OCI-LY7 (cell line): ENCODE data around the gene PDZD7.

Experiments used
- EZH2phosphoT487 ChIP-seq: fragments of 200-600 bp; sonication (generic); IDR thresholded peaks from 2 replicates; pipeline ENCODE4 v1.6.1; 2018; ENCODE audit warnings: low read depth, borderline replicate concordance, mild to moderate bottlenecking, mixed run types, antibody characterized with exemption, low read length, moderate library complexity, mixed read lengths
- TF ChIP-seq, protein P1 (sequence below): fragments of 200-600 bp; sonication (generic); conservative IDR thresholded peaks from 2 replicates; pipeline ENCODE4 v1.5.1; 2014; ENCODE audit warnings: mild to moderate bottlenecking, antibody characterized with exemption, low read length, moderate library complexity, mixed read lengths

DNA sequence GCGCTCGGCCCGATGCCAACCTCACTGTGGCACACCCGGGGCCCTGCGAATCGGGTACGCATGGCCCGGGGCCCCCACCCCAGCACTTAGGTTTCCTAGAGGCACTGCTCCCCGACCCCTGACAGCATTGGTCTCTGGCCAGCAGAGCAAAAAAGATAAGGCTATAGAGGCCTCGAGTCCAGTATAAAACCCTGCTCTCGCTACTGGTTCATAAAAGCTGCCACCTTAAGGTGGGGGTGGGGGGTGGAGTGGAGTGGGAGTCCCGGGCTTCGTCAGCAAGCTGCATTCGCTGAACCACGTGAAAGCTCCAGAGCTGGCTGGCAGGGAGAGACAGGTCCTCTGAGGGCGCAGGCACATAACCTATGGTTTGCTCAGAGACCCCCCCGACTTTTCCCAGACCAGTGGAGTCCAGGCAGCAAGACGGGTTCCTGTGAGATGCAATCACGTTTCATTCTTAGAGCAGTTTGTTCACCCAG, 32.2 kb upstream of the PDZD7 start:
- TF ChIP-seq, protein P1, sequence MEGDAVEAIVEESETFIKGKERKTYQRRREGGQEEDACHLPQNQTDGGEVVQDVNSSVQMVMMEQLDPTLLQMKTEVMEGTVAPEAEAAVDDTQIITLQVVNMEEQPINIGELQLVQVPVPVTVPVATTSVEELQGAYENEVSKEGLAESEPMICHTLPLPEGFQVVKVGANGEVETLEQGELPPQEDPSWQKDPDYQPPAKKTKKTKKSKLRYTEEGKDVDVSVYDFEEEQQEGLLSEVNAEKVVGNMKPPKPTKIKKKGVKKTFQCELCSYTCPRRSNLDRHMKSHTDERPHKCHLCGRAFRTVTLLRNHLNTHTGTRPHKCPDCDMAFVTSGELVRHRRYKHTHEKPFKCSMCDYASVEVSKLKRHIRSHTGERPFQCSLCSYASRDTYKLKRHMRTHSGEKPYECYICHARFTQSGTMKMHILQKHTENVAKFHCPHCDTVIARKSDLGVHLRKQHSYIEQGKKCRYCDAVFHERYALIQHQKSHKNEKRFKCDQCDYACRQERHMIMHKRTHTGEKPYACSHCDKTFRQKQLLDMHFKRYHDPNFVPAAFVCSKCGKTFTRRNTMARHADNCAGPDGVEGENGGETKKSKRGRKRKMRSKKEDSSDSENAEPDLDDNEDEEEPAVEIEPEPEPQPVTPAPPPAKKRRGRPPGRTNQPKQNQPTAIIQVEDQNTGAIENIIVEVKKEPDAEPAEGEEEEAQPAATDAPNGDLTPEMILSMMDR: no peak
- no peak for TF ChIP-seq EZH2phosphoT487
